ENCODE data around the gene OR2D2. TPM values are rescaled to one million over a fixed set of nuclear protein-coding genes. Genes with fewer than 3 reads are reported as not detected.

The OR2D2 gene
- total RNA-seq, 4 donors from 2014 or later: 1.1 TPM; not detected in 3

GRCh38 chr11:6843670-6844069 lies 48.6 kb downstream of the OR2D2 start:
- ATAC-seq (ENCODE audit: low FRiP score) (no peak), DNase-seq (ENCODE audit: low spot score) (no peak)
- TF ChIP-seq, protein P1, sequence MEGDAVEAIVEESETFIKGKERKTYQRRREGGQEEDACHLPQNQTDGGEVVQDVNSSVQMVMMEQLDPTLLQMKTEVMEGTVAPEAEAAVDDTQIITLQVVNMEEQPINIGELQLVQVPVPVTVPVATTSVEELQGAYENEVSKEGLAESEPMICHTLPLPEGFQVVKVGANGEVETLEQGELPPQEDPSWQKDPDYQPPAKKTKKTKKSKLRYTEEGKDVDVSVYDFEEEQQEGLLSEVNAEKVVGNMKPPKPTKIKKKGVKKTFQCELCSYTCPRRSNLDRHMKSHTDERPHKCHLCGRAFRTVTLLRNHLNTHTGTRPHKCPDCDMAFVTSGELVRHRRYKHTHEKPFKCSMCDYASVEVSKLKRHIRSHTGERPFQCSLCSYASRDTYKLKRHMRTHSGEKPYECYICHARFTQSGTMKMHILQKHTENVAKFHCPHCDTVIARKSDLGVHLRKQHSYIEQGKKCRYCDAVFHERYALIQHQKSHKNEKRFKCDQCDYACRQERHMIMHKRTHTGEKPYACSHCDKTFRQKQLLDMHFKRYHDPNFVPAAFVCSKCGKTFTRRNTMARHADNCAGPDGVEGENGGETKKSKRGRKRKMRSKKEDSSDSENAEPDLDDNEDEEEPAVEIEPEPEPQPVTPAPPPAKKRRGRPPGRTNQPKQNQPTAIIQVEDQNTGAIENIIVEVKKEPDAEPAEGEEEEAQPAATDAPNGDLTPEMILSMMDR (IDR thresholded peaks at IDR 0.05): no peak

GRCh38 chr11:6841694-6842093 lies 50.6 kb downstream of the OR2D2 start:
- DNase-seq (ENCODE audit: low spot score) (no peak), ATAC-seq (ENCODE audit: low FRiP score) (no peak)
- TF ChIP-seq, protein P1 (IDR thresholded peaks at IDR 0.05): no peak

Other genes starting within 250 kb of the OR2D2 start
- gene DCHS1, start 236.7 kb downstream of the OR2D2 start, total RNA-seq: 10 to 100 TPM; 12.6 to 26.3 (median 19.4) TPM
- 10 to 100 TPM; 20.0 to 31.6 (median 29.0) TPM for gene MRPL17, start 209.2 kb downstream of the OR2D2 start, total RNA-seq
- gene OR2AG2, start 120.5 kb downstream of the OR2D2 start, total RNA-seq: not detected
- gene OR2AG1, start 109.5 kb downstream of the OR2D2 start, total RNA-seq: not detected
- under 1 TPM in 3 of 4 donors, not detected in 1; 0.13 to 0.47 (median 0.24) TPM for gene OR6A2, start 92.8 kb downstream of the OR2D2 start, total RNA-seq
- not detected for gene OR10A5, start 46.8 kb downstream of the OR2D2 start, total RNA-seq
- not detected for gene OR10A2, start 29.4 kb downstream of the OR2D2 start, total RNA-seq
- gene OR10A4, start 15.9 kb downstream of the OR2D2 start, total RNA-seq: not detected
- gene OR2D3, start 28.5 kb upstream of the OR2D2 start, total RNA-seq: not detected
- 1 to 10 TPM in 3 of 4 donors, under 1 TPM in 1; 0.36 to 2.9 (median 1.7) TPM for gene ZNF215, start 33.9 kb upstream of the OR2D2 start, total RNA-seq
- 1 to 10 TPM in 3 of 4 donors, not detected in 1; 1.4 to 2.0 (median 1.9) TPM for gene ZNF214, start 127.8 kb upstream of the OR2D2 start, total RNA-seq
- not detected for gene NLRP14, start 128.0 kb upstream of the OR2D2 start, total RNA-seq
- gene RBMXL2, start 196.5 kb upstream of the OR2D2 start, total RNA-seq: not detected